ENCODE data around the gene COG2.

- TF ChIP-seq POLR2A (IDR thresholded peaks at IDR 0.05; ENCODE audit: low read length) (no peak), GATA1 (IDR thresholded peaks at IDR 0.05; ENCODE audit: low read depth, low read length) (no peak)
Observed at GRCh38 chr1:230698130-230698529, 55.8 kb downstream of the COG2 start.

Data from erythroblast (primary cell).